Fibroblast of skin of scalp (primary cell): ENCODE measurements around the gene STYX.
"Not testable (repeated sequence)": the region's sequence is repeated elsewhere in the genome, so short reads cannot be mapped to it uniquely, and the experiment has no call there.

Experiments used
- DNase-seq: peaks from one replicate; pipeline ENCODE4 v3.0.0-alpha.2; 2013

The STYX gene

GRCh38 chr14:52727509-52727908, 2.5 kb upstream of the STYX start:
- not testable (repeated sequence) for DNase-seq

- DNase-seq: not testable (repeated sequence)
Measured at GRCh38 chr14:52729035-52729434, 931 bp upstream of the STYX start.

- DNase-seq: no peak
Measured at GRCh38 chr14:52729585-52729924, 411 bp upstream of the STYX start.

- DNase-seq: no peak
Measured at GRCh38 chr14:52730709-52731111, 744 bp downstream of the STYX start.

GRCh38 chr14:52733824-52734223, 3.9 kb downstream of the STYX start:
- no peak for DNase-seq

GRCh38 chr14:52735921-52736489, 6.0 kb downstream of the STYX start:
- no peak for DNase-seq

- no peak for DNase-seq
Measured at GRCh38 chr14:52738409-52738808, 8.4 kb downstream of the STYX start.

- DNase-seq: no peak
Measured at GRCh38 chr14:52740751-52741150, 10.8 kb downstream of the STYX start.

- no peak for DNase-seq
Measured at GRCh38 chr14:52741865-52742264, 11.9 kb downstream of the STYX start.

GRCh38 chr14:52748647-52749292, 18.8 kb downstream of the STYX start:
- DNase-seq: no peak

- DNase-seq: no peak
Measured at GRCh38 chr14:52755607-52756316, 25.8 kb downstream of the STYX start.

GRCh38 chr14:52759145-52759544, 29.2 kb downstream of the STYX start:
- no peak for DNase-seq

GRCh38 chr14:52762923-52763322, 33.0 kb downstream of the STYX start:
- not testable (repeated sequence) for DNase-seq

- DNase-seq: no peak
Measured at GRCh38 chr14:52767058-52767833, 37.3 kb downstream of the STYX start.

GRCh38 chr14:52769887-52770286, 39.9 kb downstream of the STYX start:
- no peak for DNase-seq

GRCh38 chr14:52776816-52777215, 46.9 kb downstream of the STYX start:
- no peak for DNase-seq

GRCh38 chr14:52778702-52779101, 48.7 kb downstream of the STYX start:
- DNase-seq: no peak

- DNase-seq: no peak
Measured at GRCh38 chr14:52780893-52781292, 50.9 kb downstream of the STYX start.

GRCh38 chr14:52781629-52782028, 51.7 kb downstream of the STYX start:
- DNase-seq: no peak

- DNase-seq: no peak
Measured at GRCh38 chr14:52783206-52783605, 53.2 kb downstream of the STYX start.

- DNase-seq: no peak
Measured at GRCh38 chr14:52786887-52787286, 56.9 kb downstream of the STYX start.

- DNase-seq: no peak
Measured at GRCh38 chr14:52789118-52789517, 59.2 kb downstream of the STYX start.

- DNase-seq: no peak
Measured at GRCh38 chr14:52790011-52790755, 60.2 kb downstream of the STYX start.
